Osteoblast (primary cell): Measurements from ENCODE around the gene CEBPE. TPM values are rescaled to one million over a fixed set of nuclear protein-coding genes. Genes with fewer than 3 reads are reported as not detected.

ENCODE experiments used
- DNase-seq: peaks from one replicate; pipeline ENCODE4 v3.0.0; 2011; ENCODE audit warnings: low spot score, mixed read lengths; ENCODE audit not compliant: insufficient read length; ENCODE audit errors: missing footprints
- H2AFZ ChIP-seq: 2 replicates; pipeline ENCODE4 v1.6.0; 2011; ENCODE audit warnings: mild to moderate bottlenecking, low read length
- H3K27ac ChIP-seq: 2 replicates; pipeline ENCODE4 v1.5.1; 2011; ENCODE audit warnings: mild to moderate bottlenecking, low read depth, low read length, moderate library complexity
- H3K27me3 ChIP-seq: 2 replicates; pipeline ENCODE4 v1.6.0; 2012; ENCODE audit warnings: mild to moderate bottlenecking, control low read depth, inconsistent platforms, low read length, moderate library complexity; ENCODE audit not compliant: insufficient read depth
- H3K36me3 ChIP-seq: 2 replicates; pipeline ENCODE4 v1.5.1; 2011; ENCODE audit warnings: mild to moderate bottlenecking, low read length, control low read depth, moderate library complexity; ENCODE audit not compliant: insufficient read depth
- H3K4me1 ChIP-seq: 2 replicates; pipeline ENCODE4 v1.5.1; 2011; ENCODE audit warnings: mild to moderate bottlenecking, low read length, control low read depth, moderate library complexity; ENCODE audit not compliant: insufficient read depth
- H3K4me2 ChIP-seq: 2 replicates; pipeline ENCODE4 v1.6.0; 2011; ENCODE audit warnings: mild to moderate bottlenecking, low read length; ENCODE audit not compliant: insufficient read depth
- H3K4me3 ChIP-seq: fragments of 200-600 bp; sonication (generic); 3 replicates; pipeline ENCODE4 v1.5.1; 2012; ENCODE audit warnings: mild to moderate bottlenecking, low read length, inconsistent platforms; ENCODE audit not compliant: insufficient read depth
- H3K79me2 ChIP-seq: 2 replicates; pipeline ENCODE4 v1.6.0; 2012; ENCODE audit warnings: mild to moderate bottlenecking, low read length, control low read depth, inconsistent platforms; ENCODE audit not compliant: insufficient read depth
- H3K9me3 ChIP-seq: 2 replicates; pipeline ENCODE4 v1.5.1; 2011; ENCODE audit warnings: low read depth, low read length, control low read depth
- H4K20me1 ChIP-seq: 2 replicates; pipeline ENCODE4 v1.6.0; 2012; ENCODE audit warnings: mild to moderate bottlenecking, low read length, control low read depth; ENCODE audit not compliant: insufficient read depth
- small RNA-seq: library from RNA; depleted of rRNA; stranded (forward); fragments of <200 nt; gene quantifications from one replicate; pipeline ENCODE3, GENCODE V24; 2012
- total RNA-seq: library from RNA; depleted of rRNA; stranded (reverse); fragments of >200 nt; gene quantifications from 2 replicates; pipeline ENCODE4 v1.2.3, GENCODE V29; 2012
- TF ChIP-seq, protein P1 (sequence below): IDR thresholded peaks from 2 replicates; pipeline ENCODE4 v1.5.1; 2011; ENCODE audit warnings: mild to moderate bottlenecking, low read depth, low read length, moderate library complexity; ENCODE audit errors: extremely low read depth

The CEBPE gene
- total RNA-seq, 1 donor = not detected

DNA sequence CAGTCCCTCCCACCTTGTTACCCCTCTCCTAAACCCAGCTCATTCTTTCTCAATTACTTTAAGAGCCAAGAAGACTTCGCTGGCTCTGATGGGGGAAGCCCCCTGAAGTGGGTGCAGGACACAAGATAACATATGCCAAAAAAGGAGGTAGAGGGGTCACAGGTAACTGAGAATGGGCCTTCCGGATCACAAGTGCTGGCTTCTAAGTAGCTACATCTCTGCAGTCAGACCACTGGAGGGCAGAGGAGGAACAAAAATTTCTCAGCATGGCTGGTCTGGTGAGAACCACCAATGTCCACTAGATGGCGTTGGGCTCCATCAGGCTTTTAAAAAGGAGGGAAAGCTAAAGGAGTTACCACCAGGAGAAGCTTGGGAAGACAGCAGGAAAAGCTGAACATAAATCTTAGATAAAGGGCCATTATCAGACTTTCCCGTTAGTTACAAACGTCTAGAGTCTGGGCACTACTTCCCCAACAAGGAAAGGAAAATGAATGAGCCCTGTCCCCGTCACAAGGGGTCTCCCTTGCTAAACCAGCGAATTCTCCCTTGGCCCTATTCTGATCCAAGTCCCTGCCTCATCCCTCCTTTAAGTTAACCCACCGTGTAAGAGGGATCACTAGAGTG, 50.2 kb downstream of the CEBPE start:
- DNase-seq = peak; percentile 96
- H2AFZ ChIP-seq = no peak overlapping the region
- no peaks in the 10 kb centered on the region for H3K27me3 ChIP-seq
- peaks cover 82% of the 10 kb centered on the region for H3K79me2 ChIP-seq
- H3K4me2 ChIP-seq = peak overlapping the region; percentile 42
- no peak overlapping the region for H3K27ac ChIP-seq
- peaks cover 41% of the 10 kb centered on the region for H4K20me1 ChIP-seq
- H3K4me3 ChIP-seq = no peak overlapping the region
- peaks cover 71% of the 10 kb centered on the region for H3K36me3 ChIP-seq
- no peaks in the 10 kb centered on the region for H3K9me3 ChIP-seq
- TF ChIP-seq, protein P1, sequence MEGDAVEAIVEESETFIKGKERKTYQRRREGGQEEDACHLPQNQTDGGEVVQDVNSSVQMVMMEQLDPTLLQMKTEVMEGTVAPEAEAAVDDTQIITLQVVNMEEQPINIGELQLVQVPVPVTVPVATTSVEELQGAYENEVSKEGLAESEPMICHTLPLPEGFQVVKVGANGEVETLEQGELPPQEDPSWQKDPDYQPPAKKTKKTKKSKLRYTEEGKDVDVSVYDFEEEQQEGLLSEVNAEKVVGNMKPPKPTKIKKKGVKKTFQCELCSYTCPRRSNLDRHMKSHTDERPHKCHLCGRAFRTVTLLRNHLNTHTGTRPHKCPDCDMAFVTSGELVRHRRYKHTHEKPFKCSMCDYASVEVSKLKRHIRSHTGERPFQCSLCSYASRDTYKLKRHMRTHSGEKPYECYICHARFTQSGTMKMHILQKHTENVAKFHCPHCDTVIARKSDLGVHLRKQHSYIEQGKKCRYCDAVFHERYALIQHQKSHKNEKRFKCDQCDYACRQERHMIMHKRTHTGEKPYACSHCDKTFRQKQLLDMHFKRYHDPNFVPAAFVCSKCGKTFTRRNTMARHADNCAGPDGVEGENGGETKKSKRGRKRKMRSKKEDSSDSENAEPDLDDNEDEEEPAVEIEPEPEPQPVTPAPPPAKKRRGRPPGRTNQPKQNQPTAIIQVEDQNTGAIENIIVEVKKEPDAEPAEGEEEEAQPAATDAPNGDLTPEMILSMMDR = peak; percentile 100
- peaks cover 35% of the 10 kb centered on the region for H3K4me1 ChIP-seq

DNA sequence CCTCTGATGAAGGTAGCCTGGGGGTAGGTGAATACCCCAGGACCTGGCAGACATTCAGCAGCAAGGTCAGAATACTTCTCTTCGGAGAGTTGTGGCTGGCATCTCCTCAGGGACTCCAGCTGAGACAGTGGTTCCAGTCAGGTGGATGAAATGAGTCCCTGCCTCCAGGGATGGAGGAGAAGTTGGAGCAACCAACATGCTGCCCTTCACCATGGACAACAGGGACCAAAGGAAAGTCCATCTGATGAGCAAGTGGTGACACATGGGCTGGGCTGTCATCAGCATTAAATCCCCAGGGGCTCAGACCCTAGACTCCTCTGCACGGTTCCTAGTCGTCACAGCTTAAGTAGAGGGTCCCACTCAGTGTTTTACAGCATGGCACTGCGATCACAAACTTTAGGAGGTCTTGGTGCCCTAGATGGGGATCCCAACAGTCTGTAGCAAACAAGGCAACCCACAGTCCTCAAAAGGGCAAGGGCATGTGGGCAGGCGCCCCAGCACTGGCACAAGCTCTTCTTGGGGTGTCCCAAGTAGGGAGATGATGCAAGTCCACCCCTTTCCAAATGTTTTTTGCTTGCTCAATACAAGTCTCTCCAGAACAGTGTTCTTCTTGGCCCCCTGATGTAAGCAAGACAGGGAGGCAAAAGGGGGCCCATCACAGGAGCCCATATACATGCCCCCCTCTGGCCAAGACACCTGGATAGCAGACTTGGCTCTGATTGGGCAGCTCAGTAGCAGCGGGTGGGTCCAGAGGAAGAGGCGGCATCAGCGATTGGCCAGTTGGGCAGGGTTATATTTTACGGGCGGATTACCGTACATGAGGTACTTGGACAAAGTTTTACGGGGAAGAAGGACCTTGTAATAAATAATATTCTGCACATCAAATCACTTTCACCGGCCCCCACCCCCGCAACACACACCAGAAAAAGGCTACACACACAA, 50.9 kb downstream of the CEBPE start:
- Histone ChIP-seq H3K4me1 (peaks cover 35% of the 10 kb centered on the region), H3K27ac (peak overlapping the region; percentile 9), H3K9me3 (no peaks in the 10 kb centered on the region), H2AFZ (no peak overlapping the region), H3K36me3 (peaks cover 74% of the 10 kb centered on the region), H3K4me3 (no peak overlapping the region), H4K20me1 (peaks cover 41% of the 10 kb centered on the region), H3K79me2 (peaks cover 84% of the 10 kb centered on the region), H3K4me2 (peak overlapping the region; percentile 42), H3K27me3 (no peaks in the 10 kb centered on the region)
- TF ChIP-seq, protein P1 = no peak
- peak; percentile 50 for DNase-seq

Small RNA genes lying within 50 kb of the gene (small RNA-seq; reads per million reads assigned to genes)
- gene RNU6-1138P = not detected

Other genes with a start within 250 kb of the CEBPE start
- gene LRP10, start 247.5 kb downstream of the CEBPE start, total RNA-seq = 147 and 164 TPM in 2 replicates
- 0.29 and 0.36 TPM in 2 replicates for gene REM2, start 236.0 kb downstream of the CEBPE start, total RNA-seq
- gene RBM23, start 200.1 kb downstream of the CEBPE start, total RNA-seq = 79.0 and 98.1 TPM in 2 replicates
- 49.2 and 56.3 TPM in 2 replicates for gene PRMT5, start 189.9 kb downstream of the CEBPE start, total RNA-seq
- 43.4 and 46.9 TPM in 2 replicates for gene HAUS4, start 162.2 kb downstream of the CEBPE start, total RNA-seq
- gene AJUBA, start 136.7 kb downstream of the CEBPE start, total RNA-seq = 63.9 and 74.9 TPM in 2 replicates
- gene C14orf93, start 109.1 kb downstream of the CEBPE start, total RNA-seq = 12.4 and 15.9 TPM in 2 replicates
- 162 and 164 TPM in 2 replicates for gene PSMB5, start 84.4 kb downstream of the CEBPE start, total RNA-seq
- gene PSMB11, start 77.0 kb downstream of the CEBPE start, total RNA-seq = not detected in 2 replicates
- gene CDH24, start 61.7 kb downstream of the CEBPE start, total RNA-seq = 3.3 and 3.5 TPM in 2 replicates
- gene ACIN1, start 24.1 kb downstream of the CEBPE start, total RNA-seq = 90.5 and 103 TPM in 2 replicates
- 41.5 and 43.1 TPM in 2 replicates for gene C14orf119, start 23.8 kb downstream of the CEBPE start, total RNA-seq
- gene CIROP, start 14.3 kb downstream of the CEBPE start, total RNA-seq = under 0.01 TPM in 1 of 2 replicates, not detected in the other
- 4.3 and 10.9 TPM in 2 replicates for gene SLC7A8, start 64.4 kb upstream of the CEBPE start, total RNA-seq
- gene RNF212B, start 118.7 kb upstream of the CEBPE start, total RNA-seq = not detected in 2 replicates
- gene HOMEZ, start 166.9 kb upstream of the CEBPE start, total RNA-seq = 5.4 and 8.0 TPM in 2 replicates
- gene PPP1R3E, start 183.6 kb upstream of the CEBPE start, total RNA-seq = 7.6 and 9.1 TPM in 2 replicates
- 19.5 and 21.2 TPM in 2 replicates for gene BCL2L2, start 187.6 kb upstream of the CEBPE start, total RNA-seq
- gene PABPN1, start 202.2 kb upstream of the CEBPE start, total RNA-seq = 42.3 and 51.9 TPM in 2 replicates
- gene SLC22A17, start 233.6 kb upstream of the CEBPE start, total RNA-seq = 18.1 and 19.7 TPM in 2 replicates
- gene EFS, start 245.9 kb upstream of the CEBPE start, total RNA-seq = 9.8 and 14.1 TPM in 2 replicates